Upper lobe of right lung (tissue), 1 donor: ENCODE measurements around the gene HSD17B8. TPM values are rescaled to one million over a fixed set of nuclear protein-coding genes. Genes with fewer than 3 reads are reported as not detected.
A peak's percentile ranks its signal among the peaks of the same experiment; 100 is the strongest.

ENCODE experiments used
- ATAC-seq: fragments of 200-7000 bp; cut with Tn5 transposase; one replicate; pipeline ENCODE4 v1.9.1; 2020; ENCODE audit warnings: mild to moderate bottlenecking, moderate library complexity
- DNase-seq: peaks from one replicate; pipeline ENCODE4 v3.0.0-alpha.2; 2020
- H3K27ac ChIP-seq: fragments of 200-600 bp; one replicate; pipeline ENCODE4 v1.8.0; 2022
- H3K27me3 ChIP-seq: fragments of 200-600 bp; one replicate; pipeline ENCODE4 v1.8.0; 2022; ENCODE audit warnings: mild to moderate bottlenecking
- H3K36me3 ChIP-seq: fragments of 200-600 bp; one replicate; pipeline ENCODE4 v1.8.0; 2022
- H3K4me1 ChIP-seq: fragments of 200-600 bp; one replicate; pipeline ENCODE4 v1.8.0; 2022
- H3K4me3 ChIP-seq: fragments of 200-600 bp; one replicate; pipeline ENCODE4 v1.8.0; 2022; ENCODE audit warnings: mild to moderate bottlenecking
- H3K9me3 ChIP-seq: fragments of 200-600 bp; one replicate; pipeline ENCODE4 v1.8.0; 2022
- intact Hi-C: fragments of 100-400 bp; cut with DNase I; formaldehyde crosslinking; loops from one replicate; pipeline ENCODE4 v1.11.0; 2022
- total RNA-seq: library from RNA; stranded (reverse); fragmentation: NEBNext Ultra II Directional; extraction: Animal tissue kit (Norgen Biotek cat#: 25700); gene quantifications from one replicate; pipeline ENCODE4 v1.2.1, GENCODE V29; 2021
- TF ChIP-seq, protein P1 (sequence below): fragments of 200-600 bp; IDR thresholded peaks from one replicate; pipeline ENCODE4 v1.8.0; 2022; ENCODE audit warnings: antibody characterized with exemption
- donor health status: DM: no; HTN: yes; CAD: no; lungs with severe emphysema.

The HSD17B8 gene
- total RNA-seq, 1 donor from 2014 or later = 14.7 TPM

DNA sequence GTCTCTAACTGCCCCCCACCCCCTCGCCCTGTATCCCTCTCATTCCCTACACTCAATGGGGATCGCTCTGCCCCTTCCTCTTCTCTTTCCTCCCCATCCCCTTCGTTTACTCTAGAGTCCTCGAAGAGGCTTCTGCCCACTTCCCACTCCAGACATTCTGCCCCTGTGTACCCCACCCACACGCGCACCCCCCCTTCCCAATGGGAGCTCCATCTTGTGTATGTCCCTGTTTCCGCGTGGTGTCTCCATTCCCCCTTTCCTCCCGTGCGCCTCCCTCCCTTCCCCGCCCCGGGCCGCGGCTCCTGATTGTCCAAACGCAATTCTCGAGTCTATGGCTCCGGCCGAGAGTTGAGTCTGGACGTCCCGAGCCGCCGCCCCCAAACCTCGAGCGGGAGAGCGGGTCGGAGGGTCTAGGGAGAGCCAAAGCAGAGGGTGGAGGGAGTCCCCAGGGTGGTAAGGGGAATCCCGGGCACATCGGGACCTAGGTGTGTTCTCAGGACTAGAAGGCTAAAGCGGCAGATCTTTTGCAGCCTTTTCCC lies 3.2 kb downstream of the HSD17B8 start:
- peak; percentile 7 for ATAC-seq
- peak overlapping the region; percentile 97 for H3K4me3 ChIP-seq
- H3K9me3 ChIP-seq = no peaks in the 10 kb centered on the region
- TF ChIP-seq, protein P1, sequence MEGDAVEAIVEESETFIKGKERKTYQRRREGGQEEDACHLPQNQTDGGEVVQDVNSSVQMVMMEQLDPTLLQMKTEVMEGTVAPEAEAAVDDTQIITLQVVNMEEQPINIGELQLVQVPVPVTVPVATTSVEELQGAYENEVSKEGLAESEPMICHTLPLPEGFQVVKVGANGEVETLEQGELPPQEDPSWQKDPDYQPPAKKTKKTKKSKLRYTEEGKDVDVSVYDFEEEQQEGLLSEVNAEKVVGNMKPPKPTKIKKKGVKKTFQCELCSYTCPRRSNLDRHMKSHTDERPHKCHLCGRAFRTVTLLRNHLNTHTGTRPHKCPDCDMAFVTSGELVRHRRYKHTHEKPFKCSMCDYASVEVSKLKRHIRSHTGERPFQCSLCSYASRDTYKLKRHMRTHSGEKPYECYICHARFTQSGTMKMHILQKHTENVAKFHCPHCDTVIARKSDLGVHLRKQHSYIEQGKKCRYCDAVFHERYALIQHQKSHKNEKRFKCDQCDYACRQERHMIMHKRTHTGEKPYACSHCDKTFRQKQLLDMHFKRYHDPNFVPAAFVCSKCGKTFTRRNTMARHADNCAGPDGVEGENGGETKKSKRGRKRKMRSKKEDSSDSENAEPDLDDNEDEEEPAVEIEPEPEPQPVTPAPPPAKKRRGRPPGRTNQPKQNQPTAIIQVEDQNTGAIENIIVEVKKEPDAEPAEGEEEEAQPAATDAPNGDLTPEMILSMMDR = no peak
- H3K27me3 ChIP-seq = no peaks in the 10 kb centered on the region
- H3K36me3 ChIP-seq = peaks cover 37% of the 10 kb centered on the region
- peaks cover 28% of the 10 kb centered on the region for H3K4me1 ChIP-seq
- H3K27ac ChIP-seq = peak overlapping the region; percentile 96
- peak; percentile 85 for DNase-seq
- intact Hi-C loops = no loop called here

DNA sequence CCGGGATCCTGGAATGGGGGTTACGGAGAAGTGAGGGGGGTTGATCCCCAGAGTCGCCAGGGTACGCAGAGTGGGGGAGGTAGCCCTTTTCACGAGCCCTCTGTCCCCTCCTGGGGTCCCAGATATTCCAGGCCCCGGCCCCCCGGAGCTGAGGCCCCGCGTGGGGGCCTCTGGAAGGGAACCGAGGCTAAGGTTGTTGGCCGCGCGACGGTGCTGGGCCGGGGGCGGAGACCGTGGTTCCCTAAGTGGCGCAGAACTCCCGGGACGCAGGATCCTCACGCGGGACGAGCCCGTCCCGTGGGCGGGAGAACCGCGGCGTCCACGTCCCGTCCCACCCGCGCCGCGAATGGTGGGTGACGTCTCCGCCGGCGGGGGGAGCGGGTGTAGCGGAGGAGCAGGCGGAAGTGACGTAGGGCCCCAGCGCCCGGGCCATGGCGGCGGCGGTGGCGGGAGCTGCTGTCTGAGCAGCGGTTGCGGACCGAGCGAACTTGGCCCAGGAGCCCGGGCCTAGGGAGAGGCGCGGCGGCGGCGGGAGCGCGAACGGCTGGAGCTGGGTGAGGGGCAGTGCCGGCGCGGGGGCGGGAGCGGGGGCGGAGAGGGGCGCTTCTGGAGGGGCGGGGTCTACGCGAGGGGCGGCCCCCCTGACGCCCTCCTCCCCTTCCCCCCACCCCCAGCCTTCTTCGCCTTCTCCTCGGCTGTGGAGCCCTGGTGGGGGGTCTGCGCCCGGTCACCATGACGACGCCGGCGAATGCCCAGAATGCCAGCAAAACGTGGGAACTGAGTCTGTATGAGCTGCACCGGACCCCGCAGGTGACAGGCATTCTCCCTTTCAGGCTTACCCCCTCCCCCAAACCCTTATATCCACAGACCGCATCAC lies 3.9 kb downstream of the HSD17B8 start, which contains the start of gene RING1:
Gene RING1 (plus strand): TSS at position 410 of the 877 bp plus-strand sequence. CDS start 323 bp downstream, at position 733.
- peaks cover 35% of the 10 kb centered on the region for H3K4me1 ChIP-seq
- no peaks in the 10 kb centered on the region for H3K27me3 ChIP-seq
- TF ChIP-seq, protein P1 = no peak
- peak; percentile 87 for ATAC-seq
- peak; percentile 95 for DNase-seq
- peaks cover 30% of the 10 kb centered on the region for H3K36me3 ChIP-seq
- H3K4me3 ChIP-seq = peak within 1 kb of the TSS; percentile 97
- intact Hi-C loops = no loop called here
- H3K9me3 ChIP-seq = no peaks in the 10 kb centered on the region
- H3K27ac ChIP-seq = peak within 1 kb of the TSS; percentile 96

DNA sequence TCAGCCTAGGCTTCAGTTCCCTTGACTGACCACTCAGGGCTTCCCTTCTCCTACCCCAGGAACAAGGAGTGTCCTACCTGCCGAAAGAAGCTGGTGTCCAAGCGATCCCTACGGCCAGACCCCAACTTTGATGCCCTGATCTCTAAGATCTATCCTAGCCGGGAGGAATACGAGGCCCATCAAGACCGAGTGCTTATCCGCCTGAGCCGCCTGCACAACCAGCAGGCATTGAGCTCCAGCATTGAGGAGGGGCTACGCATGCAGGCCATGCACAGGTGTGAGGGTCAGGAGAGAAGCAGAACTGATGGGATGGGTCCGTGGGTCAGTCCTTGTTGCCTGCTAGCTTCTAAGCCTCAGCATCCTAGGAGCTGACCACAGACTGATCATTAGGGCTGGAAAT lies 5.4 kb downstream of the HSD17B8 start:
- H3K4me1 ChIP-seq = peaks cover 36% of the 10 kb centered on the region
- ATAC-seq (no peak), DNase-seq (no peak)
- H3K9me3 ChIP-seq = no peaks in the 10 kb centered on the region
- peaks cover 21% of the 10 kb centered on the region for H3K36me3 ChIP-seq
- TF ChIP-seq, protein P1 = no peak
- H3K4me3 ChIP-seq = no peak overlapping the region
- intact Hi-C loops = no loop called here
- no peaks in the 10 kb centered on the region for H3K27me3 ChIP-seq
- H3K27ac ChIP-seq = no peak overlapping the region

DNA sequence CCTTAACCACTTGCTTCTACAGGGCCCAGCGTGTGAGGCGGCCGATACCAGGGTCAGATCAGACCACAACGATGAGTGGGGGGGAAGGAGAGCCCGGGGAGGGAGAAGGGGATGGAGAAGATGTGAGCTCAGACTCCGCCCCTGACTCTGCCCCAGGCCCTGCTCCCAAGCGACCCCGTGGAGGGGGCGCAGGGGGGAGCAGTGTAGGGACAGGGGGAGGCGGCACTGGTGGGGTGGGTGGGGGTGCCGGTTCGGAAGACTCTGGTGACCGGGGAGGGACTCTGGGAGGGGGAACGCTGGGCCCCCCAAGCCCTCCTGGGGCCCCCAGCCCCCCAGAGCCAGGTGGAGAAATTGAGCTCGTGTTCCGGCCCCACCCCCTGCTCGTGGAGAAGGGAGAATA lies 6.7 kb downstream of the HSD17B8 start:
- intact Hi-C loops = no loop called here
- peaks cover 28% of the 10 kb centered on the region for H3K4me1 ChIP-seq
- ATAC-seq (no peak), DNase-seq (no peak)
- H3K9me3 ChIP-seq = no peaks in the 10 kb centered on the region
- H3K4me3 ChIP-seq = no peak overlapping the region
- H3K36me3 ChIP-seq = peaks cover 21% of the 10 kb centered on the region
- TF ChIP-seq, protein P1 = no peak
- H3K27ac ChIP-seq = no peak overlapping the region
- H3K27me3 ChIP-seq = no peaks in the 10 kb centered on the region

DNA sequence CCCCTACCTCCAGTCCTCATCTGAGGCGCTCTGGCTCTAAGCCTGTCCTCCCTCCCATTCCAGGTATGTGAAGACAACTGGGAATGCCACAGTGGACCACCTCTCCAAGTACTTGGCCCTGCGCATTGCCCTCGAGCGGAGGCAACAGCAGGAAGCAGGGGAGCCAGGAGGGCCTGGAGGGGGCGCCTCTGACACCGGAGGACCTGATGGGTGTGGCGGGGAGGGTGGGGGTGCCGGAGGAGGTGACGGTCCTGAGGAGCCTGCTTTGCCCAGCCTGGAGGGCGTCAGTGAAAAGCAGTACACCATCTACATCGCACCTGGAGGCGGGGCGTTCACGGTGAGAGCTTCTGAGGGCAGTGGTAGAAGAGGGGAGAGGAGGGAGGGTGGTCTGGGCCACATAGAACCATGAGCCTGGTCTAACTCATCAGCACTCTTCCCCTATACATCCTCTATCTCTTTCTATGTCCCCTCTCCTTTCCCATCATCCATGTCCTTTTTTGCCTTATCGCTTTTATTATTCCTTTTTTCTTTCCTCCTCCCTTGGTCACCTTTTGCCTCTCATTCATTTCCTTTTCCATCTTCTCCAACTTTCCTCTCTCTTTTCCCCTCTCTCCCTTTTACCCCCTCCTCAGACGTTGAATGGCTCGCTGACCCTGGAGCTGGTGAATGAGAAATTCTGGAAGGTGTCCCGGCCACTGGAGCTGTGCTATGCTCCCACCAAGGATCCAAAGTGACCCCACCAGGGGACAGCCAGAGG lies 7.4 kb downstream of the HSD17B8 start:
- intact Hi-C loops = no loop called here
- Histone ChIP-seq H3K36me3 (peaks cover 21% of the 10 kb centered on the region), H3K4me3 (no peak overlapping the region), H3K4me1 (peaks cover 28% of the 10 kb centered on the region), H3K27ac (no peak overlapping the region), H3K9me3 (no peaks in the 10 kb centered on the region), H3K27me3 (no peaks in the 10 kb centered on the region)
- TF ChIP-seq, protein P1 = no peak
- DNase-seq = no peak
- ATAC-seq = no peak
